ENCODE data around the gene RFT1.

Gene RFT1

DNA sequence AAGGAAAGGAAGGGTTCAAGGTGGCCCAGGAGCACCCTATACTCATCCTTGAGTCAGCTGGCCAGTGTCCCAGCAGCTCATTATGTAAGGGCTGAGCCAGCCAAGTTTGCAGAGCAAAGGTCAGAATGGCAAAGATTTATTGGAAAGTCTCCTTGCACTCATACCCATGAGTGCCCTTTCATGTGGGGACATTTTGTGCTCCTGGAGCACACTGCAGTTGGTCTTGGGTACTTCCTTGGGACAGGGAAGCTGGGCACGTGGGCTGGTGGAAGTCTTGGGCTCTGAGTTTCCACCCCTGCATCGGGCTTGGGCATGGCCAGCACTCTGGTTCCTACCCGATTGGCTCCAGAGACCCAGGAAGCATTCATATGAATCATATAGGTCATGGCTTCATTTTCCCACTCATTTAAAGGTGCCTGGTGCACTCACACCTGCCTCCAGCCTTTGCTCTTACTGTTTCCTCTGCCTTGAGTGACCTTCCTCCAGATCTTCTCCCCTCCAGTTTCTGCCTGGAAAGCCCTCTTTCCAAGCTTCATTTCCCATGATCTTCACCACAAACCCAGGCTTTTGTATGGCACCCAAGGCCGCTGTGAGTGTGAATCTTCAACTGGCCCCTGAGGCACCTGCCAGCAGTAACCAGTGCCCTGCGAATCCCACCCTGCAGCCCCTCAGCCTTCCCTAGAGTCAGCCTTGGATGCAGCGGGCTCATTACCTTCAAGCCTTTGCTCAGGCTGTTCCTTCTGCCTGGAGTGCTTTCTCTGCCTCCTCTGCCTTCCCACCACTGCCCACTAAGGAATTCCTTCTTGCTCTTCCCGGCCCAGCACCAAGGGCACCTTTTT lies 20.2 kb upstream of the RFT1 start:
- peaks cover 0 to 38% (median 20%) of the 10 kb centered on the region in 4 donors for H3K4me1 ChIP-seq
- H3K27ac ChIP-seq: no peak overlapping the region
- H3K4me3 ChIP-seq: no peak overlapping the region
- TF ChIP-seq, protein P1, sequence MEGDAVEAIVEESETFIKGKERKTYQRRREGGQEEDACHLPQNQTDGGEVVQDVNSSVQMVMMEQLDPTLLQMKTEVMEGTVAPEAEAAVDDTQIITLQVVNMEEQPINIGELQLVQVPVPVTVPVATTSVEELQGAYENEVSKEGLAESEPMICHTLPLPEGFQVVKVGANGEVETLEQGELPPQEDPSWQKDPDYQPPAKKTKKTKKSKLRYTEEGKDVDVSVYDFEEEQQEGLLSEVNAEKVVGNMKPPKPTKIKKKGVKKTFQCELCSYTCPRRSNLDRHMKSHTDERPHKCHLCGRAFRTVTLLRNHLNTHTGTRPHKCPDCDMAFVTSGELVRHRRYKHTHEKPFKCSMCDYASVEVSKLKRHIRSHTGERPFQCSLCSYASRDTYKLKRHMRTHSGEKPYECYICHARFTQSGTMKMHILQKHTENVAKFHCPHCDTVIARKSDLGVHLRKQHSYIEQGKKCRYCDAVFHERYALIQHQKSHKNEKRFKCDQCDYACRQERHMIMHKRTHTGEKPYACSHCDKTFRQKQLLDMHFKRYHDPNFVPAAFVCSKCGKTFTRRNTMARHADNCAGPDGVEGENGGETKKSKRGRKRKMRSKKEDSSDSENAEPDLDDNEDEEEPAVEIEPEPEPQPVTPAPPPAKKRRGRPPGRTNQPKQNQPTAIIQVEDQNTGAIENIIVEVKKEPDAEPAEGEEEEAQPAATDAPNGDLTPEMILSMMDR (IDR thresholded peaks at IDR 0.05): no peak
- intact Hi-C loops (cut with DNase I; ENCODE audit: low total_unique reads): no loop called here
- DNase-seq: peak in 1 of 2 donors; percentile 43
- no peaks in the 10 kb centered on the region for H3K27me3 ChIP-seq
- no peaks in the 10 kb centered on the region for H3K9me3 ChIP-seq
- no peaks in the 10 kb centered on the region for H3K36me3 ChIP-seq

DNA sequence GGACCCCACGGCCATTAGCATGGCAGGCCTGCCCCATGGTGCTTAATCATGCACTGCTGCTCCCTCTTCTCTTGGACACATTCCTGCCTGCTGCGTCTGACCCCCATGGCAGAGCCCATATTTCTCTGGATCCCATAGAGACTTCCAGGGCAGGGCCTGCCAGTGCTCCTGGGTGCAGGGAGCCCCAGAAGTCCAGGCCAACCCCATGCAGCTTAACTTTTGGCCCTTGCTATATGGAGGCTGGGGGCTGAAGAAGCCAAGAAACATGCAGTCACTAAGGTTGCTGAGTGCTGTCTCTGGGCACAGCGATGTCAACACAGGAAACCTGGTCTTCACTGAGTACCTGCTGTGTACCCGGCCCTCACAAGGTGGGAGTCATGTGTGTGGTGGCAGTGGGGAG lies 19.5 kb upstream of the RFT1 start:
- TF ChIP-seq, protein P1 (IDR thresholded peaks at IDR 0.05): no peak
- H3K27ac ChIP-seq: no peak overlapping the region

DNA sequence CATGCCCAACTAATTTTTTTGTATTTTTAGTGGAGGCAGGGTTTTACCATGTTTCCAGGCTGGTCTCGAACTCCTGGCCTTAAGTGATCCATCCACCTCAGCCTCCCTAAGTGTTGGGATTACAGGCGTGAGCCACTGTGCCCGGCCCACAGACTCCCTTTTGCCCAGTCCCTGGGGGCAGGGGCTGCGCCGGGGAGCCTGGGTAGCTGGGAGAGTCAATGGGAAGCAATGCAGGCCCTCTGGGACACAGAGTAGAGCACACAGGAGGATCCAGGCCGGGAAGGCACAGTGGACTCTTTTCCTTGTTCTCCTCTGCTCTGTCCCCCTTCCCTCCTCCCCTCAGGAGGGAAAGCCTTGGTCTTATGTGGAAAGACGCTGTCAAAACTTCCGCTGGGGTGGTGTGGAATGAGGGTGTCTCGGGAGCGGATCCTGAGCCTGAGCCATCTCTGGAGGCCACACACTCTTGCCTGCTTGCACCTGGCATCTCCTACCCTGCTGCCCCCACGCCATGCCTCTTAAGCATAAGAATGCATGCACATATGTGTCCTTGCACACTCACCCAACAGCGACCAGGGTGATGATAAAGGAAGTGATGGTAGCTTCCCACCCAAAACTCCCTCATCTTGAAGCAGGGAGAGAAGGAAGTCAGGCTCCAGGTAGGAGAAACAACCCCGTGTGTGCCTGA lies 18.9 kb upstream of the RFT1 start:
- H3K4me3 ChIP-seq: no peak overlapping the region
- no peak overlapping the region for H3K27ac ChIP-seq
- H3K36me3 ChIP-seq: no peaks in the 10 kb centered on the region
- no peak for DNase-seq
- TF ChIP-seq, protein P1 (IDR thresholded peaks at IDR 0.05): no peak
- intact Hi-C loops (cut with DNase I; ENCODE audit: low total_unique reads): no loop called here
- H3K9me3 ChIP-seq: no peaks in the 10 kb centered on the region
- peaks cover 0 to 25% (median 8%) of the 10 kb centered on the region in 4 donors for H3K4me1 ChIP-seq
- H3K27me3 ChIP-seq: no peaks in the 10 kb centered on the region

More for the DNA sequence above, 19.5 kb upstream of the RFT1 start:
- intact Hi-C loops (cut with DNase I; ENCODE audit: low total_unique reads): no loop called here
- Histone ChIP-seq H3K27me3 (no peaks in the 10 kb centered on the region), H3K36me3 (no peaks in the 10 kb centered on the region), H3K4me1 (peaks cover 0 to 30% (median 12%) of the 10 kb centered on the region in 4 donors), H3K4me3 (no peak overlapping the region), H3K9me3 (no peaks in the 10 kb centered on the region)
- no peak for DNase-seq

DNA sequence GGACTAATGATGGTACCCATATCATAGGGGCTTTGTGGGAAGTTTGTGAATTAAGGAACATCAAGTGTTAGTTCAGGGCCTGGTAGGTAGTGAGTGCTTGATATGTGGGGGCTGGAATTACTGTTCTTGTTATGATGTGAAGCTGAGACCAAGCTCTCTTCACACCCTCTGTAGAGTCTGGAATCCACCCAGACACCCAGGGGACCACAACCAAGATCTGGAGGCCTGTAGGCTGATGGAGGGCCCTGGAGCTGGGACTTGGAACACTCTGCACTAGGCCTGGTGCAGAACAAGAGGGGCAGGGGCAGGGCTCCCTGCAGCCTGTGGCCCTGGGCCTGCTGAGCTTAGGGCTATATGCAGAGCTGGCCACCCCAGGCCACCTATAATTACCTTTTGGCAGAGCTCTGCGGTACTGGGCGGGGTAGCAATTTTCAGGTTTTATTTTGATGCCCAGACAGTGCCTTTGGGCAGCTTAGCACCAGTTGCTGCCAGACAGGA lies 17.7 kb upstream of the RFT1 start:
- intact Hi-C loops (cut with DNase I; ENCODE audit: low total_unique reads): no loop called here

DNA sequence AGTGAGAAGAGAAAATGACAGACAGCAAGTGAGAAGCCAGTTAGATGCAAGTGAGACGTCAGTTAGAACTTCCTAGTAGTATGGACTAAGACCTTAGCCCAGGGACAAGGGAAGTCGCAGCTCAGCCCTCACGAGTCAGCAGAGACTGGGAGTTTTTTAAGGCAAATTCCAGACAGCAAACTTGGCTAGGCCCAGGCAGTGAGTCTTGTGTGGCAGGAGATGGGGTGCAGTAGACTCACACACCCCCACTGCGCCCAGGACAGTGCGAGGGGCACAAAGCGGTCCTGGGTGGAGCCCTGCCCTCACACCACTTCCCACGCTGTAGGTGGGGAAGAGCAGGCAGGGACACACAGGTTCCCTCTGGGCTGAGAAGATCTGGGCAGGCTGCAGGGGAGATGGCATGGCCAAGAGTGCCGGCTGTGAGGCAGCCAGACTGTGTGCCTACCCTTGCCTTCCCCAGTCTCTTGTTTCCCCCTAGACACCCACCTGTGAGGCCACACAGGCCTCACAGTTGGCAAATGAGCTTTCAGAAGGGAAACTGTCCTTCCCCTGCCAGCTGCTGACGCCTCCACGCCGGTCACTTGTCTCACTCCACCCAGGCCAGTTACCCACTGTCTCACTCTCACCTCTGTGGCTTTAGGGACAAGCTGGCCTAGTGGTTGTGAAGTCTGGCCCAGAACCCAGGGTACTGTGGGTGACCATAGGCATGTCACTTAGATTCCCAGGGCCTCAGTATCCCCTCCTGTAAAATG lies 17.1 kb upstream of the RFT1 start:
- H3K27me3 ChIP-seq: no peaks in the 10 kb centered on the region
- no peak overlapping the region for H3K27ac ChIP-seq
- H3K4me1 ChIP-seq: peaks cover 0 to 19% (median 7%) of the 10 kb centered on the region in 4 donors
- TF ChIP-seq, protein P1 (IDR thresholded peaks at IDR 0.05): no peak
- H3K9me3 ChIP-seq: no peaks in the 10 kb centered on the region
- no peaks in the 10 kb centered on the region for H3K36me3 ChIP-seq
- intact Hi-C loops (cut with DNase I; ENCODE audit: low total_unique reads): no loop called here
- no peak for DNase-seq
- no peak overlapping the region for H3K4me3 ChIP-seq

More for the DNA sequence above, 17.7 kb upstream of the RFT1 start:
- no peak overlapping the region for H3K4me3 ChIP-seq
- H3K27me3 ChIP-seq: no peaks in the 10 kb centered on the region
- TF ChIP-seq, protein P1 (IDR thresholded peaks at IDR 0.05): no peak
- no peaks in the 10 kb centered on the region for H3K9me3 ChIP-seq
- H3K27ac ChIP-seq: no peak overlapping the region
- H3K36me3 ChIP-seq: no peaks in the 10 kb centered on the region
- peaks cover 0 to 19% (median 7%) of the 10 kb centered on the region in 4 donors for H3K4me1 ChIP-seq
- no peak for DNase-seq
